HG03558 (cell line): ENCODE data around the gene CACNA2D3.

ENCODE experiments used
- ATAC-seq: cut with Tn5 transposase; IDR thresholded peaks from one replicate; pipeline ENCODE4 v1.9.1; 2021; ENCODE audit warnings: moderate number of reproducible peaks; ENCODE audit not compliant: unreplicated experiment; ENCODE audit errors: extremely low read depth

CACNA2D3 gene

GRCh38 chr3:54875596-54876268 lies 753.4 kb downstream of the CACNA2D3 start:
- no peak for ATAC-seq

DNA sequence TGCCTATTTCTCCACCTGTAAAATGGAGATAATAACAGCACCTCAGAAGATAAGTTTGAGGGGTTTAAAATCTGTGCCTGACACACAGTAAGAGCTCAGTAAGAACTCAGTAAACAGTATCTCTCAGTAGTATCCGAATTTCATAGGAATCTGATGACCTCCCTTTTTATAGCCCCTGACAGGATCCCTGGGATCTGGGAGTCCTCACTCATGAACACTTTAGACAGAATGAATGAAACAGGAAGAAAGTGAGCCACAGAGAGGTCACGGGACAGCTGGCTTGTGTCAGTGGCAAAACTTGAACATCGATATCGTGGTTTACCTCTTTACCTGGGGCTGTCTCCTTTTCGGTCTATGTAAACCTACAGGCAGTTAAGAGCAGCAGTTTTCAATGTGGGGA lies 754.3 kb downstream of the CACNA2D3 start:
- ATAC-seq = no peak

DNA sequence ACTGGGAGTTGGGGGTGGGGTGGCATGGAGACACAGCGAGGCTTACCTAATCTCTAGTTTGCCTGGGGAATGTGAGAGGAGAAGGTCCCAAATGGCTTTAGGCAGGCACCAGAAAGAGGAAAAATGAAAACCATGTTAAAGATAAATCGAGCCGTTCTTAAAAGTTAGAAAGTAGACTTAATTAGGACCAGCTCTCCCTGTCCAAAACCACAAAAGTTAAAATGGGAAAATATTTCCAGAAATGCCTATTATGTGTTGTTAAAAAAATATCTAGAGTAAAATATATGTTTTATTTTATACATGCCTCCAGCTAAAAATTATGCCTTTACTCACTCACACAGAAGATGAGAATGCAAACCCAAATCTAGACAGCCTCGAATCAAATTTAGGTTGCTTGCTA lies 755.4 kb downstream of the CACNA2D3 start:
- ATAC-seq = no peak

GRCh38 chr3:54878145-54878544 lies 755.8 kb downstream of the CACNA2D3 start:
- no peak for ATAC-seq

GRCh38 chr3:54882129-54882833 lies 759.9 kb downstream of the CACNA2D3 start:
- no peak for ATAC-seq

GRCh38 chr3:54888162-54888561 lies 765.8 kb downstream of the CACNA2D3 start:
- ATAC-seq = no peak

DNA sequence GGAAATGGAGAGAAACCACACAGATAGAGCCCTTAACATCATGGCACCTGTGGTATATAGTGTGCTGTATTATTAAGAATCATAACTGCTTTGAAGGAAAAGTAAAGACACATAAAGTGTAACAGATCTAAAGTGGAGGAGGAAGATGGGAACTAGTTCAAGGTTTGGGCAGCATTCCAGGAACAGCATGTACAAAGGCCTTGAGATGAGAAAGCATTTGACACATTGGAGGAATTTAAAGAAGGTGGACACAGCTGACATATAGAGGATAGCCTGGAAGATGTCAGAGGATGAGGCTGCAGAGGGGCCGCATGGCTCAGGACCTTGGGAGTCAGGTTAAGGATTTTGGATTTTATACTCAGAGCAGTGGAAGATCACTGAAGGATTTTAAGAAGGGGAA lies 766.5 kb downstream of the CACNA2D3 start:
- no peak for ATAC-seq

GRCh38 chr3:54889731-54890130 lies 767.4 kb downstream of the CACNA2D3 start:
- no peak for ATAC-seq

- ATAC-seq = no peak
Observed at GRCh38 chr3:54891540-54891897, 769.2 kb downstream of the CACNA2D3 start.

DNA sequence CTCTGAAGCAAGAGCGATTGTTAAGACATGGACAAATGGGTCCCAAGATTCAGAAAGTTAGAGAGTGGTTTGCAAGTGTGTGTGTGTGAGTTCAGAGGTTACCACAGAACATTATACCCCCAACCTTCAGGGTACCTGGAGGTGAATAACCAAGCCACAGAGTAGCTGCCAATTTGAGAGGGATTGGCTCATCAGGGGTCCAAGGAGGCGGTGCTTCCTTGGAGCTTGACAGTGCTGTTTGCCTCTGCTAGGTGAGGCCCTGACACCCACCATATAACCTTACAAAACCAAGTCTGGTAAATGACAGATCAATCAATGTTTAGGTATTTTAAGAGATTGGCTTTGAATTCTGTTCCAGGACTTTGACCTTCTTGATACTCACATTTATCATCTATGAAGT lies 769.8 kb downstream of the CACNA2D3 start:
- ATAC-seq = no peak

DNA sequence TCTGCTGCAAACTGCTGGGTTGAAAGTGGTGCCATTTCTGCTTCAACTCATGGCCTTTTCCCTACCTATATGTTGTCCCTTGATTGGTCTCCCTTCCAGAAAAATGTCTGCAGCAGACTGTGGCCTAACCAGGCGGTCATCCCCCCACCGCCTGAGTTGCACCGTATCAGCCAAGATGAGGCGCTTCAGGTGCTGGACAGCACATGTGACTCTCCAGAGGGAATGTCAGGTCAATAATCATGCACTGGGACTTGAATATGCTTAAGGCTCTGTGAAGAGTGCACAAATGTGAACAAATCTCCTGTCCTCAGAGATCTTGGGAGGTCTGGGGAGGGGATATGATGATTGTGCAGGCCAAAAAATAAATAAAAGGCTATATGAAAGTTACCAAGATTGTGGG lies 773.3 kb downstream of the CACNA2D3 start:
- no peak for ATAC-seq

DNA sequence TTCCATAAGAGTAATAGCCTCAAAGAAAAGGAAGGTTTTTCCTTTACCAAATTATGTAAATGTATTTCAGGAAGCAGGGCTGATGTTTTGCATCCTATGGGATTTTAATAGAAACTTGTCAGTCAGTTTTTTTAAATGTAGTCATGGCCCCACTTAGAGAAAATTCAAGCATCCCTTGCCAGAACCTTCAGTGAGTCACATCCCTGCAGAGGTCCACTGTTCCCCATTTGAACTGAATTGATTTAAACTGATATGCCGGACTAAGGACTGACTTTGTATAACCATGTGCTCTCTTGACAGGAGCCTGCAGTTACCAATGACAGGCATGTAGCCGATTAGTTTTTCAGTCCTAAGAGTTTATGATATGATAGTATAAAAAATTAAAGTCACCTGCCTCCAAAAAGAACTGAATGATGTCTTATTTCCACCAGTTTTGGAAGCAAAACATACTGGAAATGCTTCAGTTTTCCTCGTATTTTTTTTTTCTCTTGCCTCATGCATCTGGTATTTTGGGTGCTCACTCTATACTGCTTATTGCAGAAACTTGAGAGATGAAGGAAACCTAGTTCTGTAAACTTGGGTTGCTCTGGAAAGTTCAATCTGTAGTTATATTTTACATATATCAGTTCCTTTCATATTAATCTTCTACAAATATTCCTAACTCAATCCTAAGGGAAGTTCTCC lies 774.8 kb downstream of the CACNA2D3 start:
- ATAC-seq = no peak

DNA sequence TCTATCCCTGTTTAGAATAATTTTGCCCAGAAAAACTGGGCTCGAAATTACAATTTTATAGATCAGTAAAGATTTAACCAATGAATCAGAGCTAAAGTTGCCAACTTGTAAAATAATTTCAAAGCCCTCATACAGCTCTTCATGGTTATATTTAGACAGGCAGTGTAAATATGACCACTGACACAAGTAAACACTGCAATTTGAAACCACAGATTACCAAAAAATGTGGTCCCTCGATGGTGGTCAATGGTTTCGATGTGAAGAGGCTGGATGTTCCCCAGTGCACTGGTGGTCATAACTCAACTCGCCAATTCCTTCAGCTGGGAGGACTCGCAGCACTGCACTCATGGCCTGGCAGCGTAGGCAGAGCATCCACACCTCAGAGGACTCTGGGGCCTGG lies 776.9 kb downstream of the CACNA2D3 start:
- no peak for ATAC-seq

GRCh38 chr3:54900838-54901591 lies 778.7 kb downstream of the CACNA2D3 start:
- no peak for ATAC-seq

DNA sequence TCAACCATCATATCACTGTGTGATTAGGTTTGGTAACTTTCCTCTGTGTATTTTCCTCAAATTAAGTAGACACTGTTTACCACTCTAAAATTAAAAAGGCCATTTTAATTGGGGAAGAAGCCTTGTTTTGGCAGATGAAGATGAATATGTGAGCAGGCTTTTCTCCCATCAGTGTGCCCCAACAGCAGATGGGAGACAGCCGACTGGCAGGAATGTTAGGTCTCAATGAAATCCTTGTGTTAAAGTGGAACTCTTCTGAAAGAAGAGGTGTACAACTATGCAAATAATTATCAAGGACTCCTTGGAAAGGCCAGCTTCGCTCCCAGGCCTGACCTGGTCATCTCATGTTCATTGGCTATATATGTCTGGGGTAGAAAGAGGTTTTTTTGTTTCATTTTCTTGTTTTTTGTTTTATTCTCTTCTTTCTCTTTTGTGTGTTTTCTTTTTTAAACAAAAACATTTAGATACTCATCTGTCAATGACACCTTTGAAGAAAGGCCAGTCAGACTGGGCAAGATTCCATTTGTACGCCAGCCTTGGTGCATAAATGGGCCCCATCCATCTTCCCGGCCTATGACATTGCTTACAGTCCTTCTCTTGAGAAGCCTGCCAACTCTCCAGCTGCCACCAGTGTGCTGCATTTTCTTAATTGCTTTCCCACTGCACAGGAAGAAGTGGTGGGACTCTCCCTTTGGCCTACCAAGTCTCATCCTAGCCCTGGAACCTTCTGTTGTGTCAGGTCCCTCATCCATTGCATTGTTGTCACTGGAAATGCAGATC lies 779.7 kb downstream of the CACNA2D3 start:
- no peak for ATAC-seq

DNA sequence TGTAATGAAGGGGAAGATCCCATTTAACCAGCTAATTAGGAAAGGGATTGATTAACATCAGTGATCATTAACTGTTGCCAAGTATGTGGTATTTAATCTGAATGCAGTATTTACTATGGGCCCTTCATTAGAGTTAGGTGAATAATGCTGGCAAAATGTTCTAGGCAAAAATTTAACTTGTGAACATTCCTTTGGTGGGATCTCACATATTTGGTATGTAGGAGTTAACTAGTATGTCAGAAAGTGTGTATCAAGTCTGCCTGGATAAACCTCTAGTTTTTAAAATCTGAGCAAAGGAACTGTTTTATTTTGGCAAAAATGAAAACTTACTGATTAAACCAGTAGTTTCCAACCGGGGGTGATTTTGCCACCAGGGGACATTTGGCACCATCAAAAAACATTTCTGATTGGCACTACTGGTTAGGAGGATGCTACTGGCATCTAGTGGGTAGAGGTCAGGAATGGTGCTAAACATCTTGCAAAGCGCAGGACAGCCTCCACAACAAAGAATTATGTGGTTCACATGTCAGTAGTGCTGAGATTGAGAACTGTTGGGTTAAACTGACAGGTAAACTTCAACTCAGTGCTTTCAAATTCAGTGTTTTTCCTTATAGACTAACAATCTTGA lies 783.0 kb downstream of the CACNA2D3 start:
- no peak for ATAC-seq

GRCh38 chr3:54905920-54906319 lies 783.6 kb downstream of the CACNA2D3 start:
- no peak for ATAC-seq

- no peak for ATAC-seq
Observed at GRCh38 chr3:54906763-54907162, 784.4 kb downstream of the CACNA2D3 start.

- no peak for ATAC-seq
Observed at GRCh38 chr3:54909191-54909590, 786.8 kb downstream of the CACNA2D3 start.

DNA sequence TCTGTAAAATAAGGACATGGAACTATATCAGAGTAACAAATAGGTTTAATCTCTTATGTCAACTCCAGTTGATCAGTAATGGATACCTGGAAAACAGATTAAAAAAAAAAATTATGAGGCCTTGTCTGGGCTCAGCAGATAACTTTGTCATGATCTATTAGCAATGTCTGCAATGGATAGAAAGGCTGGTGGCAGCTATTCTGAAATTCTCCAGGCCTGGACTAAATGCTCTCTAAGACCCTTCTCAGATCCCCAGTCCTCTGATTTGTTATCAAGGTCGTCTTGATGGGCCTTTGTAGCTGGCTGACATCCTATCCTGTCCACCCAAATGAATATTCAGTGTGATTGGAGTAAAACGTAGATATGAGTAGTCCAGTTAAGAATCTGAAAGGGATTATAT lies 791.8 kb downstream of the CACNA2D3 start:
- ATAC-seq = no peak
